T47D (cell line): ENCODE results near the gene TNFSF13B.
A peak's percentile ranks its signal among the peaks of the same experiment; 100 is the strongest.
"Not testable (repeated sequence)": the region's sequence is repeated elsewhere in the genome, so short reads cannot be mapped to it uniquely, and the experiment has no call there.

Experiments
- DNase-seq, 2 experiments: peaks; one replicate each; pipeline versions ENCODE4 v3.0.0 to v3.0.0-alpha.2; 2011 to 2012; ENCODE audit warnings: low read depth in 1 of 2, low spot score in 1 of 2
- JUND ChIP-seq: IDR thresholded peaks from 2 replicates; pipeline ENCODE4 v1.6.1; 2012; ENCODE audit warnings: low read depth
- in situ Hi-C: cut with HindIII; loops from 2 replicates; pipeline ENCODE4 v1.10.0; 2016; ENCODE audit warnings: low sequenced_read_pairs, low pct_unique_long_range_greater_than_20kb

TNFSF13B gene

DNA sequence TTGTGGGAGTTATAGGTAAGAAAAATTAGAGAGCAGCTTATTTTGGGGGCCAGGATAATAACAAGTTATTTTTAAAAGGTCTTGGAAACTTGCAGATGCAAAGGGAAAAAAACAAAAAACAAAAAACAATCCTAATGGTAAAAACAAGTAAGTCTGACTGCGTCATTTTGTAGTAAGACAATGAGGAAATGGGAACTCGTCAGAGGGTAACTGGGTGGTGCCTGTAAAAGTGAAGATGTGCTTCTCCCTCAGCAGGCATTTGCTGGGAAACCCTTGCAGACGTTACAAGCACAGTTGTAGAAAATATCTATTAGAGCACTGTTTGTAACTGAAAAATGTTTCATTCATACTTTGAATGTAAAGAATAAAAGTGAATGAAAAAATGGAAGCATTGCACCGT lies 2.2 kb upstream of the TNFSF13B start:
- DNase-seq, result no peak
- in situ Hi-C loops, result no loop called here
- TF ChIP-seq JUND, result no peak

DNA sequence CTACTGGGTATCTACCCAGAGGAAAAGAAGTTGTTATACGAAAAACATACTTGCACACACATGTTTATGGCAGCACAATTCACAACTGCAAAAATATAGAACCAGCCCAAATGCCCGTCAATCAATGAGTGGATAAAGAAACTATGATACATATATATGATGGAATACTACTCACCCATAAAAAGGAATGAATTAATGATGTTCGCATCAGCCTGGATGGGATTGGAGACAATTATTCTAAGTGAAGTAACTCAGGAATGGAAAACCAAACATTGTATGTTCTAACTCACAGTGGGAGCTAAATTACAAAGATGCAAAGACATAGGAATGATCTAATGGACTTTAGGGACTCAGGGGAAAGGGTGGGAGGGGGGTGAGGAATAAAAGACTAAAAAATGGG lies 1.7 kb upstream of the TNFSF13B start:
- in situ Hi-C loops, result not testable (repeated sequence)

DNA sequence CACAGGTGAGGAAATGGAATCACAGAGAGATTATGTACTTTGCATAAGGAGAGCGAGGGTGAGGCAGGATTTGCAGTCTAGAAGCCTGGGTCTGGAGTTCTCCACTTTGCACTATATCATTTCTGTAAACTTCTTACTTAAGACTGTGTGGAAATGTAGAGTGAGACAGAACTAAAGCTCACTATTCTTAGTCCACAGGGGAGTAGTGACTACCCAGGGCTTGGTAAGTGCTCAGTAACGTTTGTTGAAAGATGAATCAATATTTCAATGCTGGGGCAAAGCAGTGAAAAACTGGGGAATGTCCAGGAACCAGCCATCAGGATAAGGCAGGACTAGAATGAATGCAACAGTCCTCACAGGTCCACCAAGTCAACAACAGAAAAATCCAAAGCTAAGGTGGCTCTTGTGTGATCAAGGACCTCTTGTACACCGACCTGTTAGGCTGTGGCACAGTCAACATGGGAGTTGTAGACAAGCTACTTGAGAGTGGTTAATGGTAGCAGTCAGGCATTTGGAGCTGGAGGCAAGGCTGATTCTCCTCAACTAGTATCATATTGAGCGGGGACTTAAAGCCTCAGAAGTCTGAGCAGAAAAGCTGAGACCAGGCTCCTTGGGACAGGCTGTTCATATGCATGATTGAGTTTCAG lies 929 bp upstream of the TNFSF13B start:
- no peak for TF ChIP-seq JUND
- no peak for DNase-seq
- in situ Hi-C loops, result no loop called here

More for the DNA sequence above, 1.7 kb upstream of the TNFSF13B start:
- not testable (repeated sequence) for DNase-seq

DNA sequence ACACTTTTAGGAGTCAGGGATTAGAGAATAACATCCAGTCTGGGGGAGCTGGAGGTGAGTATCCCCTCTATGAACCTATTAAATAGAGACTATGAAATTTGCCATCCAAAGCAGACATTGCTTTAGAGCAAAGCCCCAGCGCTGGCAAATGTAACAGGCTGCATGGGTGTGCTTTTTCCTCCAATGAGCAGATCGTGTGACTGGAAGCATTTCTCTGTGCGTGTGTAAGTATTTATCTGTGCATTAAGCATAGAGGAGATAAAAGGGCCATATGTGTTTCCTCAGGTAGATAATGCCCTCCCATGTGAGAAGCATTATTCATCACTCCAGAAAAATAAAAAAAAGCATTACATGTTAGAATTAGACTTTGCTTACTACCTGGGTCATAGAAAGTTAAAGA lies 924 bp downstream of the TNFSF13B start:
- in situ Hi-C loops, result no loop called here
- DNase-seq, result no peak

DNA sequence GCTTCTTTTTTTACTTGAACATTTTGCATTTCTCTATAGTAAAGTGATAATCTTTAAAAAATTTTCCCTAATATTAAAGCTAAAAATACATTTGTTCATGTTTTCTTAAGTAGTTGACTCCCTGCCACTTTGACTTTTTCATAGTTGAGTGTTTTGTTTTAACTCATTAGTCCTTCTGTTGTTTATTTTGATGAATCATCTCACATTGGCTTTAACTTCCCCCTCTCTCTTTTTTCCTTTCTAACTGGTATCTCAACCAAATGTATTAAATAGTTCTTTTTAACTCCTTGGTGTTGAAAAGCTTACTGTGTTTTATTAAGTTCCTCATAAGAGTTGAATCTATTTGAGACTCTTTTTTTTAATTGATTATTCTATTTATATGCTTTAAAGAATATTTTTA lies 2.8 kb downstream of the TNFSF13B start:
- DNase-seq, result no peak
- TF ChIP-seq JUND, result no peak
- in situ Hi-C loops, result no loop called here

More for the DNA sequence above, 924 bp downstream of the TNFSF13B start:
- no peak for TF ChIP-seq JUND

DNA sequence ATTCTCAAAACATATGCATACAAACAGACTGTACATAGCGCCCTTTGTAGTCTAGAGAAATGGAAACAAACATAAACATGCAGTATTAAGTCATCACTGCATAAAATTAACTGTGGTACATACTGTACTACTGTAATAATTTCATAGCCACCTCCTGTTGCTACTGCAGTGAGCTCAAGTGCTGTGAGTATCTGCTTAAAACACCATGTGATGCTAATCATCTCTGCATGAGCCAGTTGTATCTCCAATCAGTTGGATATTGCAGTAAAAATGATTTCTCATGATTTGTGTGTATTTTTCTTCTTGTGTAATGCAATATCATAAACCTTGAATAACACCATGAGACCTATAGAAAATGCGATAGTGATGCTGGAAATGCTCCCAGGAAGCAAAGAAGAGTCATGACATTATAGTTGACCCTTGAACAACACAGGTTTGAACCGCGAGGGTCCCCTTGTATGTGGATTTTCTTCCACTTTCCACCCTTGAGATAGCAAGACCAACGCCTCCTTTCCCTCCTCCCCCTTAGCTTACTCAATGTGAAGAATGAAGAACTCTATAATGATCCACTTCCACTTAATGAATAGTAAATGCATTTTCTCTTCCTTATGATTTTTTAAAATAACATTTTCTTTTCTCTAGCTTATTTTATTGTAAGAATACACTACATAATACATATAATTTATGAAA lies 4.1 kb downstream of the TNFSF13B start:
- in situ Hi-C loops, result no loop called here
- DNase-seq, result no peak
- TF ChIP-seq JUND, result no peak

DNA sequence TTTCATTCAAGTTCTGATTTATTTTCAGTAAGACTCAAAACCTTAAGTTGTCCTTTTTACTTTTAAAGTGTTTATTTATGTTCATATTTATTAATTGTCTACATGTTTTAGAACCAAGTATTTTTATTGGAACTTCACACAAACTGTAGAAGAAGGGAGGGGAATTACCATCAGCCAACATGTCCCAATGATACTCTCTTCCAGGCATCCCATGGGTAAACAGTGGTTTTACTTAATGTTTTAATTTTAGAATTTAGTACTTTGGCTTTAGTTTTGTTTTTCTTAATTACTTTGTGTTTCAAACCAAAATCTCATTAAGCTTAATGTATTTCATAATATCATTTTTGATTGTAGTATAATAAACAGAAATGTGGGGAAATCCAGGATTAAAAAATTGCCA lies 5.2 kb downstream of the TNFSF13B start:
- TF ChIP-seq JUND, result no peak
- in situ Hi-C loops, result no loop called here
- no peak for DNase-seq

DNA sequence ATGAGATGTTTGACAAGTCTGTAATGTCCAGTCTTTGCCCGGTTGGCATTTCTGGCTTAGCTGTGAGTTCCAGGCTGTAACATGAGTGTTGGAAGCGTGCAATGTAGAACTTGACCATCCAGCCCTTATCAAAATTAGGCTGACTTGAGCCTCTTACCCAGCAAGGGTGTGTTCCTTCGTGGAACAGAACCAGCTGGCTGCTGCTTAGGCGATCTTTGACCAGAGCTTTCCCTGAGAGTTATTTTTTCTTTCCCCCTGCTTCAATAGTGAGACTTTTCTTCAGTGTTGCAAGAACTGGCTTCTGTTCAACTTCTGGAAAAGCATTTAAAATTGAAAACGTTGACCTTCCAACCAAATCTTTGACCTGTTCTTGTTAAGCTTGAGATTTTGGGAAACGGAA lies 6.5 kb downstream of the TNFSF13B start:
- in situ Hi-C loops, result no loop called here
- no peak for DNase-seq

DNA sequence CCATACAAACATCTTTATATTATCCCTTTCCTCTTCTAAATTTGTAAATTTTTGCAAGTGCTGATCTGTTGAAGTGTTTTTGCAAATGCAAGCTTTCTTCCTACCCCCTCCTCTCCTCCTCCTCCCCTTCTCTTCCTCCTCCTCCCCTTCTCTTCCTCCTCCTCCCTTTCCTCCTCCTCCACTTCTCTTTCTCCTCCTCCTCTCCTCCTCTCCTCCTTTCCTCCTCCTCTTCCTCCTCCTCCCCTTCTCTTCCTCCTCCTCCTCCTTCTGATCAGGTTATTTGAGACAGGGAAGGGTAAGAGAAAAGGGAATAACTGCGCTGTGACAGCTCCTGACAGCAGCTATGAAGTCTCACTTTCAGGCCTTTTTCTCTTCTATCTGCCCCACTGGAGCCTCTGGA lies 8.9 kb downstream of the TNFSF13B start:
- TF ChIP-seq JUND, result no peak
- DNase-seq, result peak in 1 of 2 experiments; percentile 32
- in situ Hi-C loops, result no loop called here

More for the DNA sequence above, 6.5 kb downstream of the TNFSF13B start:
- TF ChIP-seq JUND, result no peak

DNA sequence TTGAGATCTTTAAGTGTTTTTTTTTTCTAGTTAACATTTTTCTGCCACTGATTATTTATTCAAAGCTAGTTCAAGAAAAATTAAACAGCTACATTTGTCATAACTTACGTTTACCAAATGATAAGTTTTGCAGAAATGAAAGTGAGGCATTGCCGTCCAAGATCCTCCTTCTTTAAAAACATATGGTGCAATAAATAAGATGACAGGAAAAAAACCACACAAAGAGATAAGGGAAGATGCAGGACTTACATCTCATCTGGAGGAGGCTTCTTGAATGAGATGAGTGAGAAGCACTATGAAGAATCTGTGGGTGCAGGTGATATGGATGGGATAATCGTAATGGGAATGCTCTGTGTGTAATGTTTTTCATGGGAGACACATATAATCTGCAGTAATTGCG lies 12.4 kb downstream of the TNFSF13B start:
- in situ Hi-C loops, result no loop called here
- DNase-seq, result no peak

DNA sequence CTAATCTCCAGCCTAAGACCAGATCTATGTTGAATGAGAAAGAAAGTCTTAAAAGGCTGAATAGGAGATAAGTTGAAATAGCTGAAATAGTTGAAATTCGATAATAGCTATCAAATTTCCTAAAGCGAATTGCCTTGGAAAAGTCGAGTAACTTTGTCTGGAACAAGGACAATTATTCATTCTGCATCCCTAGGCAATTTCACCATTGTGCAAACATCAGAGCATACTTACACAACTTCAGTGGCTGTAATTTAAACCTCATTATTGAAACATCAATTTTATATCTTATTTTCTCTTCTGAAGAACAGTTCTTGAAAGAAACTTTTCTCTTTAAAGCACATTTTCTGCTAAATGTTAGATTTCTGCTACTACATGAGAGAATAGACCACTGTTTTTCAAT lies 13.6 kb downstream of the TNFSF13B start:
- in situ Hi-C loops, result no loop called here
- TF ChIP-seq JUND, result no peak
- no peak for DNase-seq

More for the DNA sequence above, 12.4 kb downstream of the TNFSF13B start:
- TF ChIP-seq JUND, result no peak

DNA sequence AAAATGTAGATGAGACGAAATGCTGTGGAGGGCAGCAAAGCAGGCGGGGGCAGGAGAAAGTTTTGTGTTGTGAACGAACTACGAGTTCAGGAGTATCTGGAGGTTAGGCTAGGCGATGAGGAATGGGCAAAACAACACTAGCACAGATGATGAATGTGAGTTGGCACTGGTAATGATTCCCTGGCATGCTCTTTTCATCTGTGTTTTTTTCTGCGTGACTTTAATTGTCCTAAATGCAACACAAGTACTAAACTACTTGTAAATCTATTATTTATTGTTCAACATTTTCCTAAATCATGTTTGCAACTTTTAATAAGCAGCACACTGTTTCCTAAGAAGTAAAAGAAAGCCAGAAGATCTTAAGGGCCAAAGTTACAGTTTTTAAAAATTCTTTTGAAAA lies 19.2 kb downstream of the TNFSF13B start:
- in situ Hi-C loops, result no loop called here
- no peak for DNase-seq
- no peak for TF ChIP-seq JUND

DNA sequence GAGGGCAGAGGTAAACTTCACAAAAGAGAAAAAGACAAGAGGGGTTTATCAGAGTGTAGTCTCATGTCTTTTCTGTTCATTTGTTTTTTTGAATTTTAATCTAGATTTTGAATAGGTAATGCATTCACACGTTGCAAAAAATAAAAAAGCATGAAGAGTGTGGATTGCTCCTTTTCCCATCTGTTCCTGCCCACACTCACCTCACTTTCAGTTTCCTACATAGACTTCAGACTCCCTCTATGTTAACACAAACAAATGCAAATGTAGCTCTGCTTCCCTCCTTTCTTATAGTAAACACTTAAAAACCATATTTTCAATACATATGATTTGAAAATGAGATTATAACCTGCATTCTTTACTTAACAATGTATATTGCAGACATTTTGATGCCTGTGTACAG lies 20.3 kb downstream of the TNFSF13B start:
- in situ Hi-C loops, result no loop called here
- DNase-seq, result no peak
- no peak for TF ChIP-seq JUND

DNA sequence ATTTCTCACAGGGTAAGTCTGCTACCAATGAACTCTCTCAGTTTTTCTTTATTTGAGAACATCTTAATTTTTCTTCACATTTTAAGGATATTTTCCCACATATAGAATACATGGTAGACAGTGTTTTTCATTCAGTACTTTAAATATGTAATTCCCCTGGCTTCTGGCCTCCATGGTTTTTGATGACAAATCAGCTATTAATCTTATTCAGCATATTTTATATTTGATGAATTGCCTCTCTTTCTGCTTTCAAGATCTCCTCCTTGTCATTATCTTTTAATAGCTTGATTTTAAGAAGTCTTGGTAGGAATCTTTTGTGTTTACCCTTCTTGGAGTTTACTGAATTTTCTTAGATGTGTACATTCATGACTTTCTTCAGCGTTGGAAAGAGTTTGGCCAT lies 27.6 kb downstream of the TNFSF13B start:
- TF ChIP-seq JUND, result no peak
- DNase-seq, result no peak
- in situ Hi-C loops, result no loop called here
